Fibroblast of the aortic adventitia (primary cell): ENCODE measurements around the gene BNC2. TPM values are rescaled to one million over a fixed set of nuclear protein-coding genes. Genes with fewer than 3 reads are reported as not detected.
A peak's percentile ranks its signal among the peaks of the same experiment; 100 is the strongest.

Experiments
- DNase-seq: peaks from one replicate; pipeline ENCODE4 v3.0.0-alpha.2; 2010; ENCODE audit warnings: low read depth
- H3K4me3 ChIP-seq: 2 replicates; pipeline ENCODE4 v1.5.1; 2011; ENCODE audit warnings: low read depth, mild to moderate bottlenecking, control low read depth, low read length, moderate library complexity
- total RNA-seq: library from RNA; depleted of rRNA; stranded (reverse); fragments of >200 nt; gene quantifications from 2 replicates; pipeline ENCODE4 v1.2.3, GENCODE V29; 2012; ENCODE audit warnings: low replicate concordance
- TF ChIP-seq, protein P1 (sequence below): IDR thresholded peaks from 2 replicates; pipeline ENCODE4 v1.5.1; 2011; ENCODE audit warnings: mild to moderate bottlenecking, low read length, control low read depth, inconsistent platforms; ENCODE audit not compliant: insufficient read depth

Gene BNC2
- total RNA-seq, 1 donor: 53.3 TPM

DNA sequence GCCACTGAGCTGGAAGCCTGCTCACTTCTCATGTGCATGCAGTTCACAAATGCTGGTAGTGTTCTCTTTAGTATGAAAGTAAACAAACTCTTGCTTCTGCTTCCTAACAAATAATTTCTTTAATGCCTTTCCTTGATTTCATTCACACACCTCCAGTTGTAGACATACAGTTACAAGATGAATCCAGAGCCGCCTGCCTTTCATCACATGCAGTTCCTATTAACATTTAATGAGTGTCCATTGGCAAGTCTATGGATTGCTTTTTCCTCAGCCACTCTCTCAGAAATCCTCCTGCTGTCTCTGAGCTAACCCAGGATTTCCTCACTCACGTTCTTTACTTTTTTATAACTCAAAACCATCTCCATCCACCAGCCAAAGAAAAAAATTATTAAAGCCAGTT is 408.6 kb downstream of the BNC2 start:
- no peak for DNase-seq
- H3K4me3 ChIP-seq: no peak overlapping the region
- TF ChIP-seq, protein P1, sequence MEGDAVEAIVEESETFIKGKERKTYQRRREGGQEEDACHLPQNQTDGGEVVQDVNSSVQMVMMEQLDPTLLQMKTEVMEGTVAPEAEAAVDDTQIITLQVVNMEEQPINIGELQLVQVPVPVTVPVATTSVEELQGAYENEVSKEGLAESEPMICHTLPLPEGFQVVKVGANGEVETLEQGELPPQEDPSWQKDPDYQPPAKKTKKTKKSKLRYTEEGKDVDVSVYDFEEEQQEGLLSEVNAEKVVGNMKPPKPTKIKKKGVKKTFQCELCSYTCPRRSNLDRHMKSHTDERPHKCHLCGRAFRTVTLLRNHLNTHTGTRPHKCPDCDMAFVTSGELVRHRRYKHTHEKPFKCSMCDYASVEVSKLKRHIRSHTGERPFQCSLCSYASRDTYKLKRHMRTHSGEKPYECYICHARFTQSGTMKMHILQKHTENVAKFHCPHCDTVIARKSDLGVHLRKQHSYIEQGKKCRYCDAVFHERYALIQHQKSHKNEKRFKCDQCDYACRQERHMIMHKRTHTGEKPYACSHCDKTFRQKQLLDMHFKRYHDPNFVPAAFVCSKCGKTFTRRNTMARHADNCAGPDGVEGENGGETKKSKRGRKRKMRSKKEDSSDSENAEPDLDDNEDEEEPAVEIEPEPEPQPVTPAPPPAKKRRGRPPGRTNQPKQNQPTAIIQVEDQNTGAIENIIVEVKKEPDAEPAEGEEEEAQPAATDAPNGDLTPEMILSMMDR: no peak

DNA sequence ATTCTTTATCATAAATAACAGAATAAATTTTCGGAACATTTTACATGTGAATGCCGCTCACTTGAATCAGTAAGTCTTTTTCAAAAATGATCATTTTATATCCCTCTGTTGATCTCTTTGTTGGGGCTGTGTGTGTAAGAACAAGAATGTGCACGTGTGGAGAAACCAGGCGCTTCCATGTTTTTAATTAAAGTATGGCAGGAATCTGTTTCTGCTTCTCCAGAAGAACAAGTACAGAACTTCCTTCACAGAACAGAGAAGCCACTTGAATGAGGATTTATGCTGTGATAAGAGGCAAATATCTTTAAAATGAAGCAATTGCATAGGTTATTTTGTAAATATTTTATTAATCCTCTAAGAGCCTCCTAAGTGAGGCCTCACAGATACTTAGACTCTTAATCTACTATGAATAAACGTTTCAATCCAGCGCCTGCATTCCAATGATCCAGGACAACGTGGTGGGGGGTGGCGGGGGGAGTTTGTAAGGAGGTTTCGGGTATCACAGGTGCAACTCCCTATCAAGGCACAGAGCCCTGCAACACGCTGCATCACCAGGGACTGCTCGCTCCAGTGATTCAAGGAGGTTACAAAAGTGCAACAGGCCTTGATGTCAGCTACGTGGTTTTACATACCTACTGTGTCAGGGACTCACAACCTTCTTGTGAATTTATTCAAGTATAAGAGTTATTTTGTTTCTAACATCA is 409.2 kb downstream of the BNC2 start:
- TF ChIP-seq, protein P1: no peak
- DNase-seq: no peak
- no peak overlapping the region for H3K4me3 ChIP-seq

DNA sequence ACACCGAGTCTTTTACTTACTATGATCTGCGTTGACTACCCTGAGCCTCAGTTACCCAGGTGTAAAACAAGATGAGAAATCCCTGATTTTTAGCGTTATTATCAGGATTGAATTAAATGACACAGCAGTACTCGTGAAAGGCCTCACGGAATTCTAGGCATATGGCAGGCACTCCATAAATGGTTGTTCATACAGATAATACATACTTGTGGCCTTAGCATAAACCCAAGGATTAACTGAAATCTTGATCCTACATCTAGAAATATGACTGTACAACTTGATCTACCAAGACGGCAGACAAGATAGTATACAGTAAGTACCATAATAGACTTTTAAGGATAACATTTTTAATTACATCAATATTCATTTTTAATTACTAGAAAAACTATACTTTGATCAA is 409.8 kb downstream of the BNC2 start:
- DNase-seq: no peak
- no peak overlapping the region for H3K4me3 ChIP-seq
- TF ChIP-seq, protein P1: no peak

DNA sequence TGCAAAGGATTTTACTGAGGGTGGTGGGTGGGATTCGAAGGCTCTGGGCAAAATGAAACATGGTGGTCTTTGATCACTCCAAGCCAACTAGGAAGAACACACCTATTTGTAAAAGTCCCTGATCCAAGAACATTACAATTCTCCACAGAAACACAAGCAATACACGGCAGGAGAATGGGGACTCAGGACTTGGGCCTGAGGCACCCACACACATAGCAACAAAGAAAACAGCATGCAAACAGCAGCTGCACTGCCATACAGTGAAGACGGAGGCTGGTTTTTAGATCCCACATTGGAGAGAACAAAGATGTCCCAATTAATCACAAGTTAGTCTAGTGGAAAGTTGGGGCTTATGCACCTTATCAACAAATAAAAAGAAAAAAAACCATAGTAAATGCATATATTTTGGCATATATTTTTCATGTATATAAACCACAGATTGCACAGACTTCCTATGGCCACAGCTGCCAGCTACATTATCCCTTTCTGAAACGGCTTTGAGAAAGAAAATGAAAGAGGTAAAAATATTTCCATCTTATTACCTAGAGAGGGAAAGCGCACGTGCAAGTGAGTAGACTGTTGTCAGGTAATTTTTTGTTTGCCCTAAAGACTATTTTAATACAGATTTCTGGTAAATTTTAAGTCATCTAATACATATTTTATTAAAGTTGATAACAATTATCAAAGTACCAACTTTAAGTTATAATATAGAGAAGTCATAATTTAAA is 410.9 kb downstream of the BNC2 start:
- H3K4me3 ChIP-seq: no peak overlapping the region
- DNase-seq: no peak
- TF ChIP-seq, protein P1: no peak

DNA sequence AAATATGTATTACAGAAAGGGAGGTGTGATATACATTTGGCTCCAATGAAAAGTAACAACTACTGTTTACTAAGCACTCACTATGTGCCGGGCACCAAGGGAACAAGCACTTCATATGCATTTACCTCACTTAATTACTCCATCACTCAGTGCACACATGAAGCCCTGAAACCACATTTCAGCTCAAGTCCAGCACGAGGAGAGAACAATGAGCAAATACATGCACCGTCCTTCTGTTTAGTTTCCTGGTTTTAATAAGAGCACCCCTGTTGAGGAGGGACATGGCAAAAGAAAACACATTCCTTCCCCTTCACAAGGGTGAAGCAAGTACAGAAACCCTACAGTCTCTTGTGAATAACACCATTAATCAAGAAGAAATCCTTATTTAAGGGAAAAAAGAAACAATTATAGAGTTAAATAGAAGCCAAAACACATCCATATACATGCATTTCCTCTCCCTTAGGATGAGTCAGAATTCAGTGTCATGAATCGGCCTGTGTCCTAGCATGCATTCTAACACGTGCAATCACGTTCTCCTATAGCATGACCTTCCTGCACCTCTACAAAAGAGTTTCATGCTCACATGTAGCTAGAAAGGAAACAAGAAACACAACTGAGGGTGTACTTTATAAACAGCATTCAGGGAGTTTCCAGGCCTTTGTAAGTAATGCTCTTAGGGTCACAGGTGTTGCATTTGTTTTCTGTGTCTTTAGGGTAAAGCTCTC is 411.6 kb downstream of the BNC2 start:
- TF ChIP-seq, protein P1: no peak
- peak; percentile 50 for DNase-seq
- no peak overlapping the region for H3K4me3 ChIP-seq

DNA sequence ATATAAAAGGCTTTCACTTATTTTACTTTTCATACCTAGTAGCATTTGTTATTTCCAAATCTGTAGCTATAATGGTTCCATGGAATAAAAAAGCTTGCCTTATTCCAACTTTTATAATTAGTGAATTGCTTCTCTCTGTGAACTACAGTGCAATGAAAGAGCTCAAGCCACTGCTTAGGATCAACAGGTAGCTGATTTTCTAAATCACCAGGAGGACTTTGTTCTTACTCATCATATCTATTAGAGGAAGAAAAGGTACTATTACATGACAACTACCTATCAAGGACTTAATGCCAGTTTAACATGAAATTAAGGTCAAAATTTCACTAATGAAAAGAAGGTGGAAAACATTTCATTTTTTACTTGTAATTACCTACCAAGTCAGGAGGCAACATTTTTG is 414.6 kb downstream of the BNC2 start:
- H3K4me3 ChIP-seq: no peak overlapping the region

More for the DNA sequence above, 414.6 kb downstream of the BNC2 start:
- no peak for DNase-seq
- TF ChIP-seq, protein P1: no peak
